ENCODE results near the gene MLANA. TPM values are rescaled to one million over a fixed set of nuclear protein-coding genes. Genes with fewer than 3 reads are reported as not detected.

Gene MLANA
- polyA plus RNA-seq, 1 donor (not counting 4 experiments of a cell fraction or from before 2014, with no cell fraction given) = not detected

DNA sequence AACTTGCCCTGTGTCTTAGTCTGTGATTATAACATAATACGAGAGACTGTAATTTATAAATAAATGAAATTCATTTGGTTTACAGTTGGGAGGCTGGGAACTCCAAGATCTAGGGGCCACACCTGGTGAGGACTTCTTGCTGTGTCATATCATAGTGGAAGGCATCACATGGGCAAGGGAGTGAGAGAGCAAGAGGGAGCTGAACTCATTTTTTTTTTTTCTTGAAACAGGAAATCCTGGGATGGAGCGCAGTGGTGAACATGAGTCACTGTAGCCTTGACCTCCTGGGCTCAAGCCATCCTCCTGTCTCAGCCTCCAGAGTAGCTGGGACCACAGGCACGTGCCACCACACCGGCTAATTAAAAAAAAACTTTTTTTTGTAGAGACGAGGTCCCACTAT, 7.2 kb downstream of the MLANA start:
- H3K27ac ChIP-seq (ENCODE audit: control insufficient read depth, insufficient read depth, low read length) = no peak overlapping the region
- dilution Hi-C loops (cut with MboI; ENCODE audit: extremely low pct_ligation_motif_present, low sequenced_read_pairs) = no loop called here
- no peak for FAIRE-seq

DNA sequence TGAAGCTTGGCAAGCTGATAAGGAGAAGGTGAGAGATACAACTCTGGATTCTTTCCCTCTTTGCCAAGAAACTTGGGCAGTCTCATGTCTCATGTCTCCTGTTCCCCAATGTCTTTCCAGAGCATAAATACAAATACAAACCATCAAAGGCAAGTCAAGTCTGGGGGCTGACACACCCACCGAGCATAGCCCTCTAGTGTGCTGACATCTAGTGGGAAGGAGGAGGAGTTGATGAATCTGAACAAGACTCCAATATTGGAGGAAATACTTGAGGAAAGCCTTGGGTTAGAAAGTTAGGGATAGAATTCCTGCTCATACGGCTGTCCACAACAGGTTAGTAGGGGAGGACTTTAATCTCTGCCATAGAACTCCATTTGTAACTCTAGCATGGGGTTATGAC, 8.6 kb downstream of the MLANA start:
- no peak overlapping the region for H3K27ac ChIP-seq (ENCODE audit: control insufficient read depth, insufficient read depth, low read length)
- dilution Hi-C loops (cut with MboI; ENCODE audit: extremely low pct_ligation_motif_present, low sequenced_read_pairs) = no loop called here

More for the DNA sequence above, 7.2 kb downstream of the MLANA start:
- no peak for TF ChIP-seq EZH2 (IDR thresholded peaks at IDR 0.05; ENCODE audit: low read length)
- TF ChIP-seq, protein P1, sequence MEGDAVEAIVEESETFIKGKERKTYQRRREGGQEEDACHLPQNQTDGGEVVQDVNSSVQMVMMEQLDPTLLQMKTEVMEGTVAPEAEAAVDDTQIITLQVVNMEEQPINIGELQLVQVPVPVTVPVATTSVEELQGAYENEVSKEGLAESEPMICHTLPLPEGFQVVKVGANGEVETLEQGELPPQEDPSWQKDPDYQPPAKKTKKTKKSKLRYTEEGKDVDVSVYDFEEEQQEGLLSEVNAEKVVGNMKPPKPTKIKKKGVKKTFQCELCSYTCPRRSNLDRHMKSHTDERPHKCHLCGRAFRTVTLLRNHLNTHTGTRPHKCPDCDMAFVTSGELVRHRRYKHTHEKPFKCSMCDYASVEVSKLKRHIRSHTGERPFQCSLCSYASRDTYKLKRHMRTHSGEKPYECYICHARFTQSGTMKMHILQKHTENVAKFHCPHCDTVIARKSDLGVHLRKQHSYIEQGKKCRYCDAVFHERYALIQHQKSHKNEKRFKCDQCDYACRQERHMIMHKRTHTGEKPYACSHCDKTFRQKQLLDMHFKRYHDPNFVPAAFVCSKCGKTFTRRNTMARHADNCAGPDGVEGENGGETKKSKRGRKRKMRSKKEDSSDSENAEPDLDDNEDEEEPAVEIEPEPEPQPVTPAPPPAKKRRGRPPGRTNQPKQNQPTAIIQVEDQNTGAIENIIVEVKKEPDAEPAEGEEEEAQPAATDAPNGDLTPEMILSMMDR (optimal IDR thresholded peaks at IDR 0.05 in 1 of 3, IDR thresholded peaks at IDR 0.05 in 1 of 3, conservative IDR thresholded peaks at IDR 0.05 in 1 of 3; ENCODE audit: extremely low read depth in 1 of 3, insufficient read depth in 2 of 3, low read length in 3 of 3) = no peak
- H3K9ac ChIP-seq (ENCODE audit: control insufficient read depth, extremely low read depth, insufficient read depth, low read length) = no peak overlapping the region
- no peaks in the 10 kb centered on the region for H3K4me1 ChIP-seq (ENCODE audit: control insufficient read depth, extremely low read depth, insufficient read depth, low read length)
- H3K79me2 ChIP-seq (ENCODE audit: control insufficient read depth, insufficient read depth, low read length) = no peaks in the 10 kb centered on the region
- no peak overlapping the region for H3K4me3 ChIP-seq (ENCODE audit: control insufficient read depth in 2 of 3, extremely low read depth in 1 of 3, insufficient read depth in 2 of 3, low read depth in 1 of 3, low read length in 3 of 3)
- no peak overlapping the region for H2AFZ ChIP-seq (ENCODE audit: control insufficient read depth, low read length)
- H3K36me3 ChIP-seq (ENCODE audit: control insufficient read depth in 2 of 2, extremely low read depth in 1 of 2, insufficient read depth in 2 of 2, low read length in 2 of 2) = peaks cover 0 to 2% of the 10 kb centered on the region in 2 experiments
- no peaks in the 10 kb centered on the region for H3K27me3 ChIP-seq (ENCODE audit: control insufficient read depth, extremely low read depth, insufficient read depth, low read length)
- no peak for DNase-seq (ENCODE audit: low read depth, low spot score)
- no peaks in the 10 kb centered on the region for H4K20me1 ChIP-seq (ENCODE audit: control insufficient read depth, extremely low read depth, insufficient read depth, low read length)
- no peaks in the 10 kb centered on the region for H3K9me3 ChIP-seq (ENCODE audit: control insufficient read depth, low read depth, low read length)
- no peaks in the 10 kb centered on the region for H3K9me1 ChIP-seq (ENCODE audit: control insufficient read depth, extremely low read depth, insufficient read depth, low read length)
- no peak overlapping the region for H3K4me2 ChIP-seq (ENCODE audit: control insufficient read depth, extremely low read depth, insufficient read depth, low read depth, low read length)

More for the DNA sequence above, 8.6 kb downstream of the MLANA start:
- Histone ChIP-seq H2AFZ (ENCODE audit: control insufficient read depth, low read length) (no peak overlapping the region), H3K4me3 (ENCODE audit: control insufficient read depth in 2 of 3, extremely low read depth in 1 of 3, insufficient read depth in 2 of 3, low read depth in 1 of 3, low read length in 3 of 3) (no peak overlapping the region), H4K20me1 (ENCODE audit: control insufficient read depth, extremely low read depth, insufficient read depth, low read length) (no peaks in the 10 kb centered on the region), H3K4me2 (ENCODE audit: control insufficient read depth, extremely low read depth, insufficient read depth, low read depth, low read length) (no peak overlapping the region), H3K9me1 (ENCODE audit: control insufficient read depth, extremely low read depth, insufficient read depth, low read length) (no peaks in the 10 kb centered on the region), H3K9ac (ENCODE audit: control insufficient read depth, extremely low read depth, insufficient read depth, low read length) (no peak overlapping the region), H3K4me1 (ENCODE audit: control insufficient read depth, extremely low read depth, insufficient read depth, low read length) (no peaks in the 10 kb centered on the region), H3K36me3 (ENCODE audit: control insufficient read depth in 2 of 2, extremely low read depth in 1 of 2, insufficient read depth in 2 of 2, low read length in 2 of 2) (peaks cover 0 to 2% of the 10 kb centered on the region in 2 experiments), H3K9me3 (ENCODE audit: control insufficient read depth, low read depth, low read length) (no peaks in the 10 kb centered on the region), H3K79me2 (ENCODE audit: control insufficient read depth, insufficient read depth, low read length) (no peaks in the 10 kb centered on the region), H3K27me3 (ENCODE audit: control insufficient read depth, extremely low read depth, insufficient read depth, low read length) (no peaks in the 10 kb centered on the region)
- FAIRE-seq (peak; percentile 56), DNase-seq (ENCODE audit: low read depth, low spot score) (no peak)
- TF ChIP-seq EZH2 (IDR thresholded peaks at IDR 0.05; ENCODE audit: low read length) = no peak
- TF ChIP-seq, protein P1 (optimal IDR thresholded peaks at IDR 0.05 in 1 of 3, IDR thresholded peaks at IDR 0.05 in 1 of 3, conservative IDR thresholded peaks at IDR 0.05 in 1 of 3; ENCODE audit: extremely low read depth in 1 of 3, insufficient read depth in 2 of 3, low read length in 3 of 3) = peak in 2 of 3 experiments; percentile 13 to 37

Data from keratinocyte (primary cell).